ENCODE results near the gene NUFIP2. TPM values are rescaled to one million over a fixed set of nuclear protein-coding genes. Genes with fewer than 3 reads are reported as not detected.

Gene NUFIP2
- total RNA-seq, 1 donor from 2014 or later: 90.7 TPM

GRCh38 chr17:29214215-29215146 lies 79.5 kb downstream of the NUFIP2 start:
- TF ChIP-seq EZH2 (IDR thresholded peaks at IDR 0.05) (no peak), CTCF (IDR thresholded peaks at IDR 0.05) (no peak), EZH2phosphoT487 (IDR thresholded peaks at IDR 0.05) (no peak)
- Mint-ChIP-seq H3K36me3 (no peaks in the 10 kb centered on the region), H3K27ac (no peak overlapping the region), H3K4me3 (no peak overlapping the region), H3K4me1 (peaks cover 12% of the 10 kb centered on the region), H3K27me3 (ENCODE audit: insufficient read depth, low read depth) (peaks cover 3% of the 10 kb centered on the region), H3K9me3 (no peaks in the 10 kb centered on the region)
- no peaks in the 10 kb centered on the region for H3K9me3 ChIP-seq (ENCODE audit: low read depth)
- no peaks in the 10 kb centered on the region for H3K27me3 ChIP-seq
- H3K9ac ChIP-seq: no peak overlapping the region
- peaks cover under 1% of the 10 kb centered on the region for H3F3A ChIP-seq (ENCODE audit: low read depth)
- H2AFZ ChIP-seq (replicated peaks): no peak overlapping the region
- H3K36me3 ChIP-seq: no peaks in the 10 kb centered on the region
- H3K79me2 ChIP-seq (ENCODE audit: low read depth): no peaks in the 10 kb centered on the region
- no peak overlapping the region for H3K4me3 ChIP-seq
- no peak for DNase-seq (ENCODE audit: low spot score)
- H3K27ac ChIP-seq: no peak overlapping the region
- peaks cover 7% of the 10 kb centered on the region for H3K4me1 ChIP-seq
- H3K4me2 ChIP-seq: no peak overlapping the region
- no peaks in the 10 kb centered on the region for H4K20me1 ChIP-seq (ENCODE audit: low read depth)

- DNase-seq (ENCODE audit: low spot score): no peak
- Histone ChIP-seq H3K27me3 (no peaks in the 10 kb centered on the region), H3K9ac (no peak overlapping the region), H3K36me3 (no peaks in the 10 kb centered on the region), H3K4me2 (no peak overlapping the region), H3K27ac (no peak overlapping the region), H4K20me1 (ENCODE audit: low read depth) (no peaks in the 10 kb centered on the region), H3K4me3 (no peak overlapping the region), H3K9me3 (ENCODE audit: low read depth) (no peaks in the 10 kb centered on the region), H3K4me1 (peaks cover 18% of the 10 kb centered on the region), H3K79me2 (ENCODE audit: low read depth) (no peaks in the 10 kb centered on the region), H3F3A (ENCODE audit: low read depth) (peaks cover 5% of the 10 kb centered on the region), H2AFZ (replicated peaks) (no peak overlapping the region)
- TF ChIP-seq EZH2 (IDR thresholded peaks at IDR 0.05): no peak
- Mint-ChIP-seq H3K36me3 (no peaks in the 10 kb centered on the region), H3K27me3 (ENCODE audit: insufficient read depth, low read depth) (peaks cover 3% of the 10 kb centered on the region), H3K27ac (no peak overlapping the region), H3K9me3 (no peaks in the 10 kb centered on the region), H3K4me3 (no peak overlapping the region), H3K4me1 (peaks cover 19% of the 10 kb centered on the region)
Observed at GRCh38 chr17:29212681-29213121, 81.2 kb downstream of the NUFIP2 start.

GRCh38 chr17:29212094-29212631 lies 81.8 kb downstream of the NUFIP2 start:
- H3K4me1 ChIP-seq: peaks cover 19% of the 10 kb centered on the region
- no peaks in the 10 kb centered on the region for H3K36me3 Mint-ChIP-seq
- no peak overlapping the region for H3K4me3 ChIP-seq
- no peak for TF ChIP-seq CTCF (IDR thresholded peaks at IDR 0.05)
- TF ChIP-seq EZH2phosphoT487 (IDR thresholded peaks at IDR 0.05): no peak
- TF ChIP-seq EZH2 (IDR thresholded peaks at IDR 0.05): no peak
- no peak overlapping the region for H3K4me3 Mint-ChIP-seq
- peak overlapping the region; percentile 58 for H2AFZ ChIP-seq (replicated peaks)
- no peak for DNase-seq (ENCODE audit: low spot score)
- H3K27ac ChIP-seq: no peak overlapping the region
- H3K27me3 Mint-ChIP-seq (ENCODE audit: insufficient read depth, low read depth): peaks cover 3% of the 10 kb centered on the region
- no peaks in the 10 kb centered on the region for H3K27me3 ChIP-seq
- H3K4me2 ChIP-seq: no peak overlapping the region
- H4K20me1 ChIP-seq (ENCODE audit: low read depth): no peaks in the 10 kb centered on the region
- no peaks in the 10 kb centered on the region for H3K79me2 ChIP-seq (ENCODE audit: low read depth)
- H3F3A ChIP-seq (ENCODE audit: low read depth): peaks cover 5% of the 10 kb centered on the region
- H3K36me3 ChIP-seq: no peaks in the 10 kb centered on the region
- H3K9me3 ChIP-seq (ENCODE audit: low read depth): no peaks in the 10 kb centered on the region
- H3K27ac Mint-ChIP-seq: no peak overlapping the region
- no peak overlapping the region for H3K9ac ChIP-seq
- peaks cover 21% of the 10 kb centered on the region for H3K4me1 Mint-ChIP-seq
- H3K9me3 Mint-ChIP-seq: no peaks in the 10 kb centered on the region

GRCh38 chr17:29210879-29211278 lies 83.1 kb downstream of the NUFIP2 start:
- TF ChIP-seq EZH2phosphoT487 (IDR thresholded peaks at IDR 0.05) (no peak), EZH2 (IDR thresholded peaks at IDR 0.05) (no peak), CTCF (IDR thresholded peaks at IDR 0.05) (no peak)
- H3K4me1 Mint-ChIP-seq: peaks cover 21% of the 10 kb centered on the region
- no peaks in the 10 kb centered on the region for H4K20me1 ChIP-seq (ENCODE audit: low read depth)
- peaks cover 19% of the 10 kb centered on the region for H3K4me1 ChIP-seq
- H3K27ac ChIP-seq: no peak overlapping the region
- no peaks in the 10 kb centered on the region for H3K79me2 ChIP-seq (ENCODE audit: low read depth)
- H3K27me3 Mint-ChIP-seq (ENCODE audit: insufficient read depth, low read depth): peaks cover 3% of the 10 kb centered on the region
- no peaks in the 10 kb centered on the region for H3K36me3 ChIP-seq
- H3K36me3 Mint-ChIP-seq: no peaks in the 10 kb centered on the region
- H3K4me3 ChIP-seq: no peak overlapping the region
- no peaks in the 10 kb centered on the region for H3K27me3 ChIP-seq
- DNase-seq (ENCODE audit: low spot score): no peak
- no peak overlapping the region for H3K27ac Mint-ChIP-seq
- no peak overlapping the region for H2AFZ ChIP-seq (replicated peaks)
- H3F3A ChIP-seq (ENCODE audit: low read depth): peaks cover 5% of the 10 kb centered on the region
- no peak overlapping the region for H3K4me2 ChIP-seq
- no peak overlapping the region for H3K9ac ChIP-seq
- no peaks in the 10 kb centered on the region for H3K9me3 Mint-ChIP-seq
- no peak overlapping the region for H3K4me3 Mint-ChIP-seq
- no peaks in the 10 kb centered on the region for H3K9me3 ChIP-seq (ENCODE audit: low read depth)
